Testis (tissue), 3 donors: Measurements from ENCODE around the gene PRKAA1. TPM values are rescaled to one million over a fixed set of nuclear protein-coding genes. Genes with fewer than 3 reads are reported as not detected.

Experiments
- DNase-seq: peaks from one replicate; pipeline ENCODE4 v3.0.0-alpha.2; 2019
- H3K27ac ChIP-seq, 2 donors: fragments of 200-600 bp; sonication (generic); one replicate each; pipeline ENCODE4 v1.5.1; 2019
- H3K27me3 ChIP-seq: fragments of 200-600 bp; sonication (generic); one replicate; pipeline ENCODE4 v1.5.1; 2019
- H3K36me3 ChIP-seq: fragments of 200-600 bp; sonication (generic); one replicate; pipeline ENCODE4 v1.5.1; 2017; ENCODE audit warnings: low read depth; ENCODE audit errors: missing control alignments
- H3K4me1 ChIP-seq: fragments of 200-600 bp; sonication (generic); one replicate; pipeline ENCODE4 v1.5.1; 2019
- H3K4me3 ChIP-seq, 2 donors: fragments of 200-600 bp; sonication (generic); one replicate each; pipeline ENCODE4 v1.5.1; 2017 to 2019
- H3K9me3 ChIP-seq: fragments of 200-600 bp; sonication (generic); one replicate; pipeline ENCODE4 v1.5.1; 2017
- CTCF ChIP-seq, 3 experiments: fragments of 450-650 bp in 2 of 3; fragments of 200-600 bp in 1 of 3; sonication (generic) in 1 of 3; IDR thresholded peaks; one replicate each; pipeline ENCODE4 v1.5.1; 2016 to 2019; ENCODE audit warnings: antibody characterized with exemption in 3 of 3, mild to moderate bottlenecking in 2 of 3, moderate library complexity in 1 of 3
- POLR2A ChIP-seq: fragments of 450-650 bp; IDR thresholded peaks from one replicate; pipeline ENCODE4 v1.6.1; 2017; ENCODE audit warnings: antibody characterized with exemption, mild to moderate bottlenecking, moderate library complexity
- WGBS, 2 donors: methylation state at CpG; one replicate each; pipeline ENCODE4 v1.1.5; 2018; 5-methylcytosine and 5-hydroxymethylcytosine counted together
- intact Hi-C: fragments of 100-400 bp; cut with DNase I; formaldehyde crosslinking; loops from one replicate; pipeline ENCODE4 v1.15.1; 2023; ENCODE audit warnings: low total_unique reads
- polyA plus RNA-seq: library from polyadenylated mRNA; stranded (reverse); fragments of 350-450 nt; fragmentation: Illumina TruSeq; extraction: RNeasy Lipid Tissue Mini Kit (QIAGEN cat#74804); gene quantifications from one replicate; pipeline ENCODE4 v1.2.3, GENCODE V29; 2014; ENCODE audit warnings: low read depth, low replicate concordance; ENCODE audit not compliant: insufficient read depth
- total RNA-seq, 2 donors: library from RNA; depleted of rRNA; stranded (reverse); fragments of >200 nt; gene quantifications; one replicate each; pipeline ENCODE4 v1.2.3, GENCODE V29; 2016

Gene PRKAA1
- total and polyA plus RNA-seq, 3 donors from 2014 or later = 81.7 to 144 (median 92.8) TPM

GRCh38 chr5:40829748-40830533 lies 31.8 kb upstream of the PRKAA1 start:
- no peaks in the 10 kb centered on the region for H3K27me3 ChIP-seq
- H3K36me3 ChIP-seq = no peaks in the 10 kb centered on the region
- no peak overlapping the region for H3K4me3 ChIP-seq
- no peak for DNase-seq
- no peak for TF ChIP-seq CTCF (IDR thresholded peaks at IDR 0.05)
- no peak for TF ChIP-seq POLR2A
- peaks cover 9% of the 10 kb centered on the region for H3K4me1 ChIP-seq
- WGBS, 2 donors = 85 to 95% methylated on average over 13 of the region's 13 CpGs
- no peak overlapping the region for H3K27ac ChIP-seq
- intact Hi-C loops = no loop called here
- H3K9me3 ChIP-seq = no peaks in the 10 kb centered on the region

- Histone ChIP-seq H3K9me3 (no peaks in the 10 kb centered on the region), H3K36me3 (no peaks in the 10 kb centered on the region), H3K27me3 (no peaks in the 10 kb centered on the region), H3K4me1 (peaks cover 9% of the 10 kb centered on the region), H3K4me3 (no peak overlapping the region), H3K27ac (no peak overlapping the region)
- WGBS, 2 donors = 93 to 99% methylated on average over 3 of the region's 3 CpGs
- intact Hi-C loops = no loop called here
- TF ChIP-seq CTCF (IDR thresholded peaks at IDR 0.05) (no peak), POLR2A (no peak)
- no peak for DNase-seq
Measured at GRCh38 chr5:40828690-40829661, 30.8 kb upstream of the PRKAA1 start.

- WGBS, 2 donors = 66 to 70% methylated on average over 3 of the region's 3 CpGs
- Histone ChIP-seq H3K36me3 (no peaks in the 10 kb centered on the region), H3K4me1 (peaks cover 2% of the 10 kb centered on the region), H3K4me3 (no peak overlapping the region), H3K27ac (no peak overlapping the region), H3K9me3 (no peaks in the 10 kb centered on the region), H3K27me3 (no peaks in the 10 kb centered on the region)
- DNase-seq = no peak
- TF ChIP-seq POLR2A (no peak), CTCF (IDR thresholded peaks at IDR 0.05) (no peak)
- intact Hi-C loops = no loop called here
Measured at GRCh38 chr5:40828021-40828631, 30.0 kb upstream of the PRKAA1 start.

- WGBS, 2 donors = 87 to 88% methylated on average over 14 of the region's 14 CpGs
- intact Hi-C loops = no loop called here
- H3K9me3 ChIP-seq = no peaks in the 10 kb centered on the region
- H3K27ac ChIP-seq = no peak overlapping the region
- no peaks in the 10 kb centered on the region for H3K4me1 ChIP-seq
- no peaks in the 10 kb centered on the region for H3K27me3 ChIP-seq
- no peak for TF ChIP-seq POLR2A
- no peak for TF ChIP-seq CTCF (IDR thresholded peaks at IDR 0.05)
- no peaks in the 10 kb centered on the region for H3K36me3 ChIP-seq
- H3K4me3 ChIP-seq = no peak overlapping the region
- no peak for DNase-seq
Measured at GRCh38 chr5:40827188-40827977, 29.2 kb upstream of the PRKAA1 start.
